Body of pancreas (tissue), 4 donors: Measurements from ENCODE around the gene SLC22A3. TPM values are rescaled to one million over a fixed set of nuclear protein-coding genes. Genes with fewer than 3 reads are reported as not detected.
"Not testable (repeated sequence)": the region's sequence is repeated elsewhere in the genome, so short reads cannot be mapped to it uniquely, and the experiment has no call there.

Source experiments
- ATAC-seq: fragments of 150-250 bp; one replicate; pipeline ENCODE4 v1.9.1; 2016
- DNase-seq, 4 donors: peaks; one replicate each; pipeline ENCODE4 v3.0.0-alpha.2; 2019
- H3K27ac ChIP-seq, 4 donors: fragments of 200-600 bp; sonication (generic); 1 replicate in 3 of 4; 2 replicates in 1 of 4; pipeline versions ENCODE4 v1.5.1 to v1.6.1; 2016 to 2019; ENCODE audit warnings: mild to moderate bottlenecking in 1 of 4, mixed read lengths in 1 of 4, moderate library complexity in 1 of 4
- H3K27me3 ChIP-seq, 2 donors: fragments of 200-600 bp; sonication (generic); one replicate each; pipeline ENCODE4 v1.6.0; 2016; ENCODE audit warnings: mild to moderate bottlenecking in 1 of 2
- H3K36me3 ChIP-seq, 2 donors: fragments of 200-600 bp; sonication (generic); replicated peaks in 1 of 2; 2 replicates each; pipeline ENCODE4 v1.5.1; 2016; ENCODE audit warnings: low read depth in 2 of 2; ENCODE audit not compliant: insufficient read depth in 1 of 2
- H3K4me1 ChIP-seq: fragments of 200-600 bp; sonication (generic); one replicate; pipeline ENCODE4 v1.6.0; 2016
- H3K4me3 ChIP-seq, 2 donors: fragments of 200-600 bp; sonication (generic); 1 replicate in 1 of 2; 2 replicates in 1 of 2; pipeline ENCODE4 v1.5.1; 2016 to 2019
- H3K9me3 ChIP-seq, 3 donors: fragments of 200-600 bp; sonication (generic); 1 replicate in 2 of 3; 2 replicates in 1 of 3; pipeline ENCODE4 v1.5.1; 2016
- CTCF ChIP-seq, 7 experiments: fragments of 450-650 bp in 4 of 7; fragments of 200-600 bp in 3 of 7; sonication (generic) in 3 of 7; IDR thresholded peaks; one replicate each; pipeline ENCODE4 v1.5.1; 2016 to 2019; ENCODE audit warnings: antibody characterized with exemption in 7 of 7
- POLR2A ChIP-seq, 3 donors: fragments of 450-650 bp; IDR thresholded peaks; one replicate each; pipeline ENCODE4 v1.6.1; 2016; ENCODE audit warnings: antibody characterized with exemption in 3 of 3, mild to moderate bottlenecking in 2 of 3
- whole genome bisulfite sequencing, 2 donors: methylation state at CpG; one replicate each; pipeline ENCODE4 v1.1.5; 2017; 5-methylcytosine and 5-hydroxymethylcytosine counted together
- intact Hi-C: fragments of 100-400 bp; cut with DNase I; formaldehyde crosslinking; loops from one replicate; pipeline ENCODE4 v1.15.1; 2023
- total RNA-seq, 2 donors: library from RNA; depleted of rRNA; stranded (reverse); fragments of >200 nt; gene quantifications; one replicate each; pipeline ENCODE4 v1.1.0, GENCODE V29; 2016

SLC22A3 gene
- total RNA-seq, 2 donors from 2014 or later: 4.9 TPM; not detected in 1

- TF ChIP-seq CTCF (IDR thresholded peaks at IDR 0.05) (no peak), POLR2A (IDR thresholded peaks at IDR 0.05) (no peak)
- no peaks in the 10 kb centered on the region for H3K4me1 ChIP-seq
- DNase-seq (no peak), ATAC-seq (no peak)
- peaks cover 0 to 6% (median 0%) of the 10 kb centered on the region in 3 donors for H3K9me3 ChIP-seq
- H3K4me3 ChIP-seq: no peak overlapping the region
- intact Hi-C loops: no loop called here
- H3K27me3 ChIP-seq: no peaks in the 10 kb centered on the region
- no peak overlapping the region for H3K27ac ChIP-seq
- H3K36me3 ChIP-seq: no peaks in the 10 kb centered on the region
These were observed 16.9 kb downstream of the SLC22A3 start for GRCh38 chr6:160365117-160365516.

GRCh38 chr6:160367798-160368547 lies 19.8 kb downstream of the SLC22A3 start:
- TF ChIP-seq CTCF (IDR thresholded peaks at IDR 0.05): no peak
- no peak for TF ChIP-seq POLR2A (IDR thresholded peaks at IDR 0.05)
- intact Hi-C loops: no loop called here
- ATAC-seq (no peak), DNase-seq (no peak)
- no peaks in the 10 kb centered on the region for H3K27me3 ChIP-seq
- WGBS, 2 donors: 83 to 86% methylated on average over 6 of the region's 6 CpGs
- peaks cover 0 to 7% (median 0%) of the 10 kb centered on the region in 3 donors for H3K9me3 ChIP-seq
- no peak overlapping the region for H3K27ac ChIP-seq
- H3K4me3 ChIP-seq: no peak overlapping the region
- no peaks in the 10 kb centered on the region for H3K4me1 ChIP-seq
- H3K36me3 ChIP-seq: no peaks in the 10 kb centered on the region

GRCh38 chr6:160368670-160369069 lies 20.5 kb downstream of the SLC22A3 start:
- Histone ChIP-seq H3K27me3 (no peaks in the 10 kb centered on the region), H3K27ac (no peak overlapping the region), H3K4me1 (no peaks in the 10 kb centered on the region), H3K4me3 (no peak overlapping the region), H3K9me3 (peaks cover 0 to 7% (median 0%) of the 10 kb centered on the region in 3 donors), H3K36me3 (no peaks in the 10 kb centered on the region)
- intact Hi-C loops: no loop called here
- DNase-seq (no peak), ATAC-seq (no peak)
- WGBS, 2 donors: 83 to 90% methylated on average over 4 of the region's 4 CpGs
- no peak for TF ChIP-seq CTCF (IDR thresholded peaks at IDR 0.05)
- no peak for TF ChIP-seq POLR2A (IDR thresholded peaks at IDR 0.05)

GRCh38 chr6:160373601-160374000 lies 25.4 kb downstream of the SLC22A3 start:
- ATAC-seq, H3K9me3 ChIP-seq, DNase-seq, intact Hi-C loops, H3K27ac ChIP-seq, H3K36me3 ChIP-seq, H3K4me1 ChIP-seq, H3K4me3 ChIP-seq, H3K27me3 ChIP-seq: not testable (repeated sequence)
- 61 to 75% methylated on average over 1 to 4 of the region's 4 CpGs for WGBS, 2 donors

GRCh38 chr6:160374836-160375560 lies 26.8 kb downstream of the SLC22A3 start:
- TF ChIP-seq CTCF (IDR thresholded peaks at IDR 0.05) (no peak), POLR2A (IDR thresholded peaks at IDR 0.05) (no peak)
- intact Hi-C loops: no loop called here
- Histone ChIP-seq H3K9me3 (peaks cover 0 to 3% (median 0%) of the 10 kb centered on the region in 3 donors), H3K27ac (no peak overlapping the region), H3K27me3 (no peaks in the 10 kb centered on the region), H3K4me3 (no peak overlapping the region), H3K36me3 (no peaks in the 10 kb centered on the region), H3K4me1 (no peaks in the 10 kb centered on the region)
- DNase-seq (no peak), ATAC-seq (no peak)
- WGBS, 2 donors: 73 to 92% methylated on average over 3 of the region's 3 CpGs
